ENCODE data around the gene PCDH9.

GRCh38 chr13:67158903-67159302, 71.2 kb downstream of the PCDH9 start:
- TF ChIP-seq POLR2A (IDR thresholded peaks at IDR 0.05; ENCODE audit: low read depth, low read length) (no peak), POLR2AphosphoS5 (IDR thresholded peaks at IDR 0.05; ENCODE audit: low read depth, low read length) (no peak), TAF1 (IDR thresholded peaks at IDR 0.05; ENCODE audit: borderline replicate concordance, low read depth, low read length) (no peak)
